GM23248 (cell line): ENCODE results near the gene NELFA. TPM values are rescaled to one million over a fixed set of nuclear protein-coding genes. Genes with fewer than 3 reads are reported as not detected.

Experiments
- DNase-seq: peaks from one replicate; pipeline ENCODE4 v3.0.0-alpha.2; 2015
- H2AFZ ChIP-seq: fragments of 200-600 bp; sonication (generic); 2 replicates; pipeline ENCODE4 v1.6.1; 2016; ENCODE audit warnings: antibody characterized with exemption
- H3F3A ChIP-seq: fragments of 200-600 bp; sonication (generic); 2 replicates; pipeline ENCODE4 v1.6.1; 2016; ENCODE audit warnings: mild to moderate bottlenecking, antibody characterized with exemption, mixed run types; ENCODE audit not compliant: insufficient read depth
- H3K27ac ChIP-seq: fragments of 200-600 bp; sonication (generic); 2 replicates; pipeline ENCODE4 v1.5.1; 2016; ENCODE audit warnings: mild to moderate bottlenecking
- H3K27me3 ChIP-seq: fragments of 200-600 bp; sonication (generic); replicated peaks from 2 replicates; pipeline ENCODE4 v1.6.1; 2016; ENCODE audit warnings: mild to moderate bottlenecking; ENCODE audit not compliant: insufficient read depth
- H3K36me3 ChIP-seq: fragments of 200-600 bp; sonication (generic); 2 replicates; pipeline ENCODE4 v1.6.1; 2016; ENCODE audit warnings: low read depth, mild to moderate bottlenecking
- H3K4me1 ChIP-seq: fragments of 200-600 bp; sonication (generic); 2 replicates; pipeline ENCODE4 v1.6.1; 2016; ENCODE audit warnings: mild to moderate bottlenecking; ENCODE audit not compliant: insufficient read depth
- H3K4me2 ChIP-seq: fragments of 200-600 bp; sonication (generic); one replicate; pipeline ENCODE4 v1.6.1; 2016; ENCODE audit warnings: mild to moderate bottlenecking; ENCODE audit not compliant: unreplicated experiment
- H3K4me3 ChIP-seq: fragments of 200-600 bp; sonication (generic); 2 replicates; pipeline ENCODE4 v1.5.1; 2016; ENCODE audit warnings: mild to moderate bottlenecking
- H3K79me2 ChIP-seq: fragments of 200-600 bp; sonication (generic); 2 replicates; pipeline ENCODE4 v1.6.1; 2016; ENCODE audit warnings: mild to moderate bottlenecking; ENCODE audit not compliant: insufficient read depth
- H3K9ac ChIP-seq: fragments of 200-600 bp; sonication (generic); 2 replicates; pipeline ENCODE4 v1.6.1; 2016; ENCODE audit warnings: mild to moderate bottlenecking
- H3K9me2 ChIP-seq: fragments of 200-600 bp; sonication (generic); 2 replicates; pipeline ENCODE4 v1.6.1; 2016; ENCODE audit warnings: mixed run types, mild to moderate bottlenecking, moderate library complexity; ENCODE audit not compliant: insufficient read depth
- H3K9me3 ChIP-seq: fragments of 200-600 bp; sonication (generic); one replicate; pipeline ENCODE4 v1.6.1; 2017; ENCODE audit warnings: low read depth
- H4K20me1 ChIP-seq: fragments of 200-600 bp; sonication (generic); 2 replicates; pipeline ENCODE4 v1.6.0; 2016; ENCODE audit not compliant: insufficient read depth
- EZH2 ChIP-seq: fragments of 200-600 bp; sonication (generic); IDR thresholded peaks from 2 replicates; pipeline ENCODE4 v1.6.1; 2018; ENCODE audit warnings: antibody characterized with exemption, mild to moderate bottlenecking; ENCODE audit not compliant: insufficient read depth, poor library complexity, severe bottlenecking
- EZH2phosphoT487 ChIP-seq: fragments of 200-600 bp; sonication (generic); IDR thresholded peaks from 2 replicates; pipeline ENCODE4 v1.6.1; 2018; ENCODE audit warnings: antibody characterized with exemption, moderate library complexity, mild to moderate bottlenecking, low read depth; ENCODE audit not compliant: insufficient read depth
- WGBS, 2 experiments: methylation state at CpG; one replicate each; pipeline ENCODE4 v1.1.6; 2015 to 2017; ENCODE audit warnings: low lambda C conversion rate in 2 of 2, low coverage in 1 of 2; ENCODE audit errors: missing lambda C conversion rate in 2 of 2; 5-methylcytosine and 5-hydroxymethylcytosine counted together
- in situ Hi-C: fragments of 300-500 bp; cut with MboI; formaldehyde crosslinking; loops from 2 replicates; pipeline ENCODE4 v1.15.0; 2020
- polyA plus RNA-seq: library from polyadenylated mRNA; unstranded; fragments of >200 nt; fragmentation: Nextera tagmentation; extraction: Ambion mirVana; gene quantifications from 2 replicates; pipeline ENCODE4 v1.2.1, GENCODE V29; 2016
- total RNA-seq: library from RNA; depleted of rRNA; stranded (reverse); fragments of >200 nt; shearing (Covaris generic); gene quantifications from 2 replicates; pipeline ENCODE4 v1.2.3, GENCODE V29; 2014

NELFA gene
- total and polyA plus RNA-seq, 2 experiments from 2014 or later = 18.7 to 23.6 TPM

DNA sequence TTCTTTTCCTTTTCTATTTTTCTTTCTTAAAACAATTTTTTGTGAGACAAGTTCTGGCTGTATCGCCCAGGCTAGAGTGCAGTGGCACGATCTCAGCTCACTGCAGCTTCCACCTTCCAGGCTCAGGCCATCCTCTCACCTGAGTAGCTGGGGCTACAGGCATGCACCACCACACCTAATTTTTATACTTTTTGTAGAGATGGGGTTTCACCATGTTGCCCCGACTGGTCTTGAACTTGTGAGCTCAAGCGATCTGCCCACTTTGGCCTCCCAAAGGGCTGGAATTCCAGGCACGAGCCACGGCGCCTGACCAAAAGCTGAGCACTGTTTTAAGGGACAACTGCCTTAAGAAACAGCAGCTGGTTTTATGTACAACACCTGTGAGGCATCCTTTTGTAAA lies 41.0 kb upstream of the NELFA start:
- H3K9ac ChIP-seq = no peak overlapping the region
- no peak overlapping the region for H3K4me2 ChIP-seq
- no peaks in the 10 kb centered on the region for H3K4me1 ChIP-seq
- no peaks in the 10 kb centered on the region for H4K20me1 ChIP-seq
- no peaks in the 10 kb centered on the region for H3K79me2 ChIP-seq
- peaks cover 24% of the 10 kb centered on the region for H3K27me3 ChIP-seq
- H3K9me3 ChIP-seq = no peaks in the 10 kb centered on the region
- no peak overlapping the region for H3K4me3 ChIP-seq
- H3K27ac ChIP-seq = no peak overlapping the region
- WGBS, 2 experiments = 80 to 82% methylated on average over 7 of the region's 7 CpGs
- no peaks in the 10 kb centered on the region for H3K36me3 ChIP-seq
- H2AFZ ChIP-seq = no peak overlapping the region
- DNase-seq = no peak
- no peak for TF ChIP-seq EZH2
- TF ChIP-seq EZH2phosphoT487 = no peak
- in situ Hi-C loops = no loop called here
- no peaks in the 10 kb centered on the region for H3F3A ChIP-seq
- H3K9me2 ChIP-seq = no peaks in the 10 kb centered on the region

DNA sequence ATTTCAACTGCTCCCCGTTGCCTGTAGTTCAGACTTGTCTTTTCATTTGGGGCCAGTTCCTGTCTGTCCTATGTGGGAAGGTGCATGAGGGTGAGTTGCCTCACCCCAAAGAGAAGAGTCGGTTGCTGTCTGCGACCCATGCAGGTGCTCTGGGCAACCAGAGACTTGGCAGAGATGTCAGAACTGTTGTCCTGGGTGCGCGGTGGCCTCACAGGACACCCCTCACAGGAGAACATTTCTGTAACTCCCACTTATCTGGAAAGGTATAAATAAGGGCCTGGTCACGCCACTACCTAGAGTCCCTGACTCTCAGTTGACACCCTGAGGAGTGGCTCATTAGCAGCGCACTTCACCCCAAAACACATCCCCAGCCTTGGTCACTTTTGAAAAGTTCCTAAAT lies 40.6 kb upstream of the NELFA start:
- no peak for TF ChIP-seq EZH2phosphoT487
- no peak for TF ChIP-seq EZH2
- in situ Hi-C loops = no loop called here
- WGBS, 2 experiments = 59 to 61% methylated on average over 7 of the region's 7 CpGs
- no peak overlapping the region for H2AFZ ChIP-seq
- no peak overlapping the region for H3K4me3 ChIP-seq
- no peaks in the 10 kb centered on the region for H3K4me1 ChIP-seq
- no peaks in the 10 kb centered on the region for H3F3A ChIP-seq
- no peak overlapping the region for H3K27ac ChIP-seq
- H3K79me2 ChIP-seq = no peaks in the 10 kb centered on the region
- no peaks in the 10 kb centered on the region for H3K36me3 ChIP-seq
- H3K9me2 ChIP-seq = no peaks in the 10 kb centered on the region
- H3K4me2 ChIP-seq = no peak overlapping the region
- H3K9ac ChIP-seq = no peak overlapping the region
- no peak for DNase-seq
- H3K27me3 ChIP-seq = peaks cover 24% of the 10 kb centered on the region
- no peaks in the 10 kb centered on the region for H3K9me3 ChIP-seq
- no peaks in the 10 kb centered on the region for H4K20me1 ChIP-seq

DNA sequence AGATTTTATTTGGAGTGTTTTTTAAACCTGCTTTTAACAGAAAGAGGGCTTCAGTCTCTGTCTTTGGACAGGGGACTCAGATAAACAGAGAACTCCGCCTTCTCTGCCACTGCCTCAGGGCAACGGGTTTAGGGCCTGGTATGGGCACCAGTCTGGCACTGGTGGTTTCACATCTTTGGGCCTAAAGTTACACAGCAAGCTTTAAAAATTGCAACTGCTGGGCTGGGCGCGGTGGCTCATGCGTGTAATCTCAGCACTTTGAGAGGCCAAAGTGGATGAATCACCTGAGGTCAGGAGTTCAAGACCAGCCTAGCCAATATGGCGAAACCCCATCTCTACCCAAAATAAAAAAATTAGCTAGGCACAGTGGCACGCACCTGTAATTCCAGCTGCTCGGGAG lies 40.1 kb upstream of the NELFA start:
- no peaks in the 10 kb centered on the region for H3K9me3 ChIP-seq
- no peaks in the 10 kb centered on the region for H3K4me1 ChIP-seq
- H3K9me2 ChIP-seq = no peaks in the 10 kb centered on the region
- no peak overlapping the region for H3K4me3 ChIP-seq
- H3K9ac ChIP-seq = no peak overlapping the region
- 81 to 88% methylated on average over 8 of the region's 8 CpGs for WGBS, 2 experiments
- H3K79me2 ChIP-seq = no peaks in the 10 kb centered on the region
- H2AFZ ChIP-seq = no peak overlapping the region
- H3K4me2 ChIP-seq = no peak overlapping the region
- no peaks in the 10 kb centered on the region for H3F3A ChIP-seq
- H3K27ac ChIP-seq = no peak overlapping the region
- H3K36me3 ChIP-seq = no peaks in the 10 kb centered on the region
- in situ Hi-C loops = no loop called here
- TF ChIP-seq EZH2phosphoT487 = no peak
- no peak for TF ChIP-seq EZH2
- H4K20me1 ChIP-seq = no peaks in the 10 kb centered on the region
- H3K27me3 ChIP-seq = peaks cover 20% of the 10 kb centered on the region
- DNase-seq = no peak

DNA sequence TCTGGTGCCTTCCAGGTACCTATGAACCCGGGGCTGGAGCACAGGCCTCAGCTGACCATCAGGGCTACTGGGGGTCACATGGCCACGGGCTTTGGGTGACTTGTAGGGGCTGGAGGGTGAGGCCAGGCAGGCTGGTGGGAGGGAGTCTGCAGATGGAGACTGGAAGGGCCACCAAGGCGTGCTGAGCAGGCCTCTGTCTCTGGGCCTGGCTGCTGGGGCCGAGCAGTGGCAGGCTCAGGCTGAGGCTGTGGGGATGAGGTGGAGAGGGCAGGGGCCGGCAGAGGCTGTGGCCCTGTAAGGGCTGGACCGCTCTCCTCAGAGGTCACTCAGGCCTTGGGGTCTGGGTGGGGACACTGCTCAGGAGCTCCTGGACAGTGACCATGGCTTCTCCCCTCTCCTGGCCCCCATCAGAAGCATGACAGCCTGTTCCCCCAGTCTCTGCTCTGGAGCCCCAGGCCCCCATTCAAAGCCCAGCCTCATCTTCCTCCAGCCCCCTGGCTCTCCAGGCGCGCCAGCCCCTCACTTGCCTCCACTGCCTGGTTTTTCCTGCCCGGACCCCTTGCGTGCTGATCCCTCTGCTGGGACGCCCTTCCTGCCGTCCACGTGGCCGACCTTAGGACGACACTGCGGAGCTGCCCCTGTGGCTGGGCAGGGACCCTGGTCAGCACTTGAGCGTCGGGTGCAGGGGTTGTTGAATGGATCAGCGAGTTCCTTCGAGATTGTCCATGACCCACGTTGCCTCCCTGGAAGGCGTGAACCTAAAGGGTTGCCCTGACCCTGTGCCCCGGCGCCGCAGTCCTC lies 39.2 kb upstream of the NELFA start:
- in situ Hi-C loops = no loop called here
- Histone ChIP-seq H3K4me3 (no peak overlapping the region), H3K4me2 (no peak overlapping the region), H3K27me3 (peaks cover 15% of the 10 kb centered on the region), H2AFZ (no peak overlapping the region), H3K79me2 (no peaks in the 10 kb centered on the region), H3K36me3 (no peaks in the 10 kb centered on the region), H3K4me1 (no peaks in the 10 kb centered on the region), H3K9me2 (no peaks in the 10 kb centered on the region), H3K9me3 (no peaks in the 10 kb centered on the region), H3F3A (no peaks in the 10 kb centered on the region), H3K9ac (no peak overlapping the region), H4K20me1 (no peaks in the 10 kb centered on the region), H3K27ac (no peak overlapping the region)
- TF ChIP-seq EZH2phosphoT487 (no peak), EZH2 (no peak)
- no peak for DNase-seq
- WGBS, 2 experiments = 83 to 85% methylated on average over 25 of the region's 25 CpGs
